Measurements from ENCODE around the gene CUBN. TPM values are rescaled to one million over a fixed set of nuclear protein-coding genes. Genes with fewer than 3 reads are reported as not detected.
A peak's percentile ranks its signal among the peaks of the same experiment; 100 is the strongest.

CUBN gene
- total and polyA plus RNA-seq, 8 donors = under 0.01 to 16.3 (median 1.2) TPM

GRCh38 chr10:17035446-17035845, 94.2 kb downstream of the CUBN start:
- TF ChIP-seq POLR2AphosphoS5 (IDR thresholded peaks at IDR 0.05) (no peak), CTCF (IDR thresholded peaks at IDR 0.05) (no peak), EP300 (IDR thresholded peaks at IDR 0.05) (no peak), POLR2A (IDR thresholded peaks at IDR 0.05) (no peak)
- Histone ChIP-seq H3K4me1 (peaks cover 0 to 2% (median 0%) of the 10 kb centered on the region in 4 donors), H3K36me3 (no peaks in the 10 kb centered on the region), H3K27ac (no peak overlapping the region), H3K9me3 (no peaks in the 10 kb centered on the region), H3K27me3 (no peaks in the 10 kb centered on the region), H3K4me3 (no peak overlapping the region)
- no peak for DNase-seq
- intact Hi-C loops (cut with DNase I; ENCODE audit: low total_unique reads) = no loop called here
- 63 to 78% (median 72%) methylated on average over 1 of the region's 1 CpG for WGBS, 5 donors

GRCh38 chr10:17033529-17034260, 95.9 kb downstream of the CUBN start:
- peaks cover 0 to 17% (median 5%) of the 10 kb centered on the region in 4 donors for H3K4me1 ChIP-seq
- intact Hi-C loops (cut with DNase I; ENCODE audit: low total_unique reads) = no loop called here
- no peak for TF ChIP-seq CTCF (IDR thresholded peaks at IDR 0.05)
- TF ChIP-seq EP300 (IDR thresholded peaks at IDR 0.05) = no peak
- TF ChIP-seq POLR2AphosphoS5 (IDR thresholded peaks at IDR 0.05) = no peak
- no peak for TF ChIP-seq POLR2A (IDR thresholded peaks at IDR 0.05)
- H3K9me3 ChIP-seq = no peaks in the 10 kb centered on the region
- 77 to 88% (median 87%) methylated on average over 7 of the region's 7 CpGs for WGBS, 5 donors
- DNase-seq = no peak
- no peaks in the 10 kb centered on the region for H3K36me3 ChIP-seq
- no peaks in the 10 kb centered on the region for H3K27me3 ChIP-seq
- H3K4me3 ChIP-seq = no peak overlapping the region
- H3K27ac ChIP-seq = no peak overlapping the region

- TF ChIP-seq POLR2AphosphoS5 (IDR thresholded peaks at IDR 0.05) (no peak), EP300 (IDR thresholded peaks at IDR 0.05) (no peak), CTCF (IDR thresholded peaks at IDR 0.05) (no peak), POLR2A (IDR thresholded peaks at IDR 0.05) (no peak)
- WGBS, 5 donors = 76 to 82% (median 82%) methylated on average over 13 of the region's 13 CpGs
Measured at GRCh38 chr10:17031637-17032635, 97.7 kb downstream of the CUBN start.

GRCh38 chr10:17029581-17030271, 99.9 kb downstream of the CUBN start:
- Histone ChIP-seq H3K4me1 (peaks cover 5 to 42% (median 9%) of the 10 kb centered on the region in 4 donors), H3K9me3 (no peaks in the 10 kb centered on the region), H3K4me3 (no peak overlapping the region), H3K27me3 (no peaks in the 10 kb centered on the region), H3K27ac (peak overlapping the region in 4 of 5 donors; percentile 27 to 78 (median 54)), H3K36me3 (no peaks in the 10 kb centered on the region)
- intact Hi-C loops (cut with DNase I; ENCODE audit: low total_unique reads) = no loop called here
- TF ChIP-seq POLR2A (IDR thresholded peaks at IDR 0.05) = no peak
- TF ChIP-seq CTCF (IDR thresholded peaks at IDR 0.05) = no peak
- no peak for TF ChIP-seq EP300 (IDR thresholded peaks at IDR 0.05)
- peak in 1 of 3 donors; percentile 54 for TF ChIP-seq POLR2AphosphoS5 (IDR thresholded peaks at IDR 0.05)
- DNase-seq = peak; percentile 38 to 85
- WGBS, 5 donors = 49 to 61% (median 55%) methylated on average over 9 of the region's 9 CpGs

More at GRCh38 chr10:17031637-17032635, 97.7 kb downstream of the CUBN start:
- peaks cover 0 to 23% (median 7%) of the 10 kb centered on the region in 4 donors for H3K4me1 ChIP-seq
- intact Hi-C loops (cut with DNase I; ENCODE audit: low total_unique reads) = no loop called here
- H3K4me3 ChIP-seq = no peak overlapping the region
- no peaks in the 10 kb centered on the region for H3K27me3 ChIP-seq
- H3K36me3 ChIP-seq = no peaks in the 10 kb centered on the region
- no peak for DNase-seq
- H3K27ac ChIP-seq = no peak overlapping the region
- no peaks in the 10 kb centered on the region for H3K9me3 ChIP-seq
